ENCODE results near the gene CACNA1G.

CACNA1G gene

GRCh38 chr17:50533185-50533584, 27.3 kb upstream of the CACNA1G start:
- H3K27me3 ChIP-seq (ENCODE audit: control insufficient read depth, insufficient read depth, low read length, poor library complexity, severe bottlenecking), result peaks cover 42% of the 10 kb centered on the region

GRCh38 chr17:50533720-50534148, 26.8 kb upstream of the CACNA1G start:
- no peak overlapping the region for H3K4me3 ChIP-seq (ENCODE audit: insufficient read depth, low read depth, low read length)
- H3K9me3 ChIP-seq (ENCODE audit: control insufficient read depth, low read length), result no peaks in the 10 kb centered on the region

More at GRCh38 chr17:50533185-50533584, 27.3 kb upstream of the CACNA1G start:
- Histone ChIP-seq H3K27ac (ENCODE audit: insufficient read depth, low read depth, low read length, poor library complexity, severe bottlenecking) (no peak overlapping the region), H3K9me3 (ENCODE audit: control insufficient read depth, low read length) (no peaks in the 10 kb centered on the region), H3K4me1 (ENCODE audit: control insufficient read depth, insufficient read depth, low read length) (peaks cover 24% of the 10 kb centered on the region), H3K4me3 (ENCODE audit: insufficient read depth, low read depth, low read length) (no peak overlapping the region), H3K36me3 (ENCODE audit: control insufficient read depth, insufficient read depth, low read length) (no peaks in the 10 kb centered on the region)
- 10 to 15% methylated on average over 5 of the region's 5 CpGs for WGBS, 2 experiments

DNA sequence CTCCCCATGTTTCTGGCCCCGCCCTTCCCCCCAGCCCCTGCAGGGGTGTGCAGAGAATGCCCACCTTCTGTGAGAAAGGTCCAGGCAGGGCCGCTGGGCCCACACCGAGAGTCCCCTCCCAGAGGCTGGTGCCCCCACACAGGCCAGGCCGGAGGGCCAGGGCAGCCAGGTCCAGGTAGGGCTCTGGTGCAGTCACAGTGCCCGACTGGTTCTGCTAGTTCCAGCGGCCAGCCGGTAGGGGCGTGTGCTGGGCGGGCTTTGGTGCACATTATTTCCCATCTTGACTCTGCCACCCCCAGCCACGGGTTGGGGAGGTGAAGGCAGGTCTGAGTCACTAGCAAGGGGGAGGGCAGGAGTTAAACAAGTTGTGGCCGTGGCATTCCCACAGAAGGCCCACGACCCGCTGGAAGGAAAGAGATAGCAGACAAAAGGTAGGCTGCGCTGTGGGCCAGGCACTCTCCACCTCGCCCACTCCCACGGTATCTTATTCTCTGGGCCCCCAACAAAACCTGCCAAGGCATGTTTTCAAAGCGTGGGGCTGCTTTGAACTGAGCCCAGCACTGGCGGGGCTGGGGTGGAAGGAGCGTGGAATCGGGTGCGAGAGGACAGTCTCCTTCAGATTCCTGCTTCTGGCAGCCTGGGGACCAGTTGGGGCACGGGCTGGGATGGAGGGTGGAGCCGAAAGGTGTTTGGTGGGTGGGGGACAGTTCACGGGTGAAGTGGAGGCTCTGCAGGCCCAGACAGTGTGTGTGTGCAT, 26.1 kb upstream of the CACNA1G start:
- H3K27ac ChIP-seq (ENCODE audit: insufficient read depth, low read depth, low read length, poor library complexity, severe bottlenecking), result no peak overlapping the region
- no peaks in the 10 kb centered on the region for H3K9me3 ChIP-seq (ENCODE audit: control insufficient read depth, low read length)
- peaks cover 42% of the 10 kb centered on the region for H3K27me3 ChIP-seq (ENCODE audit: control insufficient read depth, insufficient read depth, low read length, poor library complexity, severe bottlenecking)
- H3K36me3 ChIP-seq (ENCODE audit: control insufficient read depth, insufficient read depth, low read length), result no peaks in the 10 kb centered on the region
- WGBS, 2 experiments, result 56 to 57% methylated on average over 24 of the region's 24 CpGs
- peaks cover 34% of the 10 kb centered on the region for H3K4me1 ChIP-seq (ENCODE audit: control insufficient read depth, insufficient read depth, low read length)
- H3K4me3 ChIP-seq (ENCODE audit: insufficient read depth, low read depth, low read length), result no peak overlapping the region

More at GRCh38 chr17:50533720-50534148, 26.8 kb upstream of the CACNA1G start:
- H3K36me3 ChIP-seq (ENCODE audit: control insufficient read depth, insufficient read depth, low read length), result no peaks in the 10 kb centered on the region
- H3K4me1 ChIP-seq (ENCODE audit: control insufficient read depth, insufficient read depth, low read length), result peaks cover 29% of the 10 kb centered on the region
- peaks cover 42% of the 10 kb centered on the region for H3K27me3 ChIP-seq (ENCODE audit: control insufficient read depth, insufficient read depth, low read length, poor library complexity, severe bottlenecking)
- no peak overlapping the region for H3K27ac ChIP-seq (ENCODE audit: insufficient read depth, low read depth, low read length, poor library complexity, severe bottlenecking)
- 5 to 8% methylated on average over 17 of the region's 17 CpGs for WGBS, 2 experiments

- WGBS, 2 experiments, result 93 to 95% methylated on average over 2 of the region's 2 CpGs
- Histone ChIP-seq H3K4me1 (ENCODE audit: control insufficient read depth, insufficient read depth, low read length) (peaks cover 34% of the 10 kb centered on the region), H3K27me3 (ENCODE audit: control insufficient read depth, insufficient read depth, low read length, poor library complexity, severe bottlenecking) (peaks cover 42% of the 10 kb centered on the region), H3K4me3 (ENCODE audit: insufficient read depth, low read depth, low read length) (no peak overlapping the region), H3K36me3 (ENCODE audit: control insufficient read depth, insufficient read depth, low read length) (no peaks in the 10 kb centered on the region), H3K27ac (ENCODE audit: insufficient read depth, low read depth, low read length, poor library complexity, severe bottlenecking) (no peak overlapping the region), H3K9me3 (ENCODE audit: control insufficient read depth, low read length) (no peaks in the 10 kb centered on the region)
Measured at GRCh38 chr17:50534979-50535326, 25.6 kb upstream of the CACNA1G start.

- no peak overlapping the region for H3K27ac ChIP-seq (ENCODE audit: insufficient read depth, low read depth, low read length, poor library complexity, severe bottlenecking)
- peaks cover 38% of the 10 kb centered on the region for H3K4me1 ChIP-seq (ENCODE audit: control insufficient read depth, insufficient read depth, low read length)
- no peaks in the 10 kb centered on the region for H3K9me3 ChIP-seq (ENCODE audit: control insufficient read depth, low read length)
- no peaks in the 10 kb centered on the region for H3K36me3 ChIP-seq (ENCODE audit: control insufficient read depth, insufficient read depth, low read length)
- WGBS, 2 experiments, result 88 to 93% methylated on average over 7 of the region's 7 CpGs
- H3K27me3 ChIP-seq (ENCODE audit: control insufficient read depth, insufficient read depth, low read length, poor library complexity, severe bottlenecking), result peaks cover 42% of the 10 kb centered on the region
- H3K4me3 ChIP-seq (ENCODE audit: insufficient read depth, low read depth, low read length), result no peak overlapping the region
Measured at GRCh38 chr17:50535407-50535806, 25.1 kb upstream of the CACNA1G start.

GRCh38 chr17:50536683-50537646, 23.6 kb upstream of the CACNA1G start:
- Histone ChIP-seq H3K36me3 (ENCODE audit: control insufficient read depth, insufficient read depth, low read length) (no peaks in the 10 kb centered on the region), H3K27me3 (ENCODE audit: control insufficient read depth, insufficient read depth, low read length, poor library complexity, severe bottlenecking) (peaks cover 39% of the 10 kb centered on the region), H3K9me3 (ENCODE audit: control insufficient read depth, low read length) (no peaks in the 10 kb centered on the region), H3K27ac (ENCODE audit: insufficient read depth, low read depth, low read length, poor library complexity, severe bottlenecking) (no peak overlapping the region), H3K4me1 (ENCODE audit: control insufficient read depth, insufficient read depth, low read length) (peaks cover 47% of the 10 kb centered on the region), H3K4me3 (ENCODE audit: insufficient read depth, low read depth, low read length) (no peak overlapping the region)
- WGBS, 2 experiments, result 96% methylated on average over 45 of the region's 45 CpGs

DNA sequence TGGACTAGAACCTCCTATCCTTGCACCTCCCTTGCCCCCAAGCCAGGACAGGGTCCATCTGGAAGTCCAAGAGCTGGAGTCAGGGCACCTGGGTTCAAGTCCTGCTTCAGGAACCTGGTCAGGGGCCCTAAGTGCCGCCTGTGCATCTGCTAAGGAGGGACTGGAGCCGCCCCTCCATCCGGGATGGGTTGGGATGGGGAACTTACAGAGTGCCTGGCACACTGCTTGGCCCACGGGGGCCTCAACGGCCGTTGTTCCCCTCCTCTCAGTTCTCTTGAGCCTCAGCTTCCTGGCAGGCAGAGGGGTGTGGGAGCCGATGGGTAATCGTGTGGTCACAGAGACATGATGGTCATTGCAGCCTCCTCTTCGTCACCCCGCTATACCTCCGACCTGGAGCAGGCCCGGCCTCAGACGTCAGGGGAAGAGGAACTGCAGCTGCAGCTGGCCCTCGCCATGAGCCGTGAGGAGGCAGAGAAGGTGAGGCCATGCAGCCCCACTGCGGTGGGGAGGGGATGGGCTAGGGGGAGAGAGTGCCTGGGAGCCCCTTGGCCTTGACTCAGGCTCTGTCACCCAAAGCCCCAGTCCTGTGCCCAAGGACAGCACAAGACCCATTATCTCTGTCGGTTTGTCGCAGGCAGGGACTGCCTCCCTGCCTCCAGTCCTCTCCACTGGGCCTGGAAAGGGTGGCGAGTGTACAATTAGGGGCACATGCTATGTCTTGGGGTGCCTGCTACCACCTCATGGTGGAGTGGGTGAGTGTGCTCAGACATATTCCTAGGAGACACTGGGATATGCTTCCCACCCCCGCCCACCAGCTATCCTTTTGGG, 22.6 kb upstream of the CACNA1G start:
- Histone ChIP-seq H3K4me3 (ENCODE audit: insufficient read depth, low read depth, low read length) (no peak overlapping the region), H3K27me3 (ENCODE audit: control insufficient read depth, insufficient read depth, low read length, poor library complexity, severe bottlenecking) (peaks cover 30% of the 10 kb centered on the region), H3K4me1 (ENCODE audit: control insufficient read depth, insufficient read depth, low read length) (peaks cover 44% of the 10 kb centered on the region), H3K27ac (ENCODE audit: insufficient read depth, low read depth, low read length, poor library complexity, severe bottlenecking) (no peak overlapping the region), H3K36me3 (ENCODE audit: control insufficient read depth, insufficient read depth, low read length) (no peaks in the 10 kb centered on the region), H3K9me3 (ENCODE audit: control insufficient read depth, low read length) (no peaks in the 10 kb centered on the region)
- WGBS, 2 experiments, result 92 to 93% methylated on average over 20 of the region's 20 CpGs

DNA sequence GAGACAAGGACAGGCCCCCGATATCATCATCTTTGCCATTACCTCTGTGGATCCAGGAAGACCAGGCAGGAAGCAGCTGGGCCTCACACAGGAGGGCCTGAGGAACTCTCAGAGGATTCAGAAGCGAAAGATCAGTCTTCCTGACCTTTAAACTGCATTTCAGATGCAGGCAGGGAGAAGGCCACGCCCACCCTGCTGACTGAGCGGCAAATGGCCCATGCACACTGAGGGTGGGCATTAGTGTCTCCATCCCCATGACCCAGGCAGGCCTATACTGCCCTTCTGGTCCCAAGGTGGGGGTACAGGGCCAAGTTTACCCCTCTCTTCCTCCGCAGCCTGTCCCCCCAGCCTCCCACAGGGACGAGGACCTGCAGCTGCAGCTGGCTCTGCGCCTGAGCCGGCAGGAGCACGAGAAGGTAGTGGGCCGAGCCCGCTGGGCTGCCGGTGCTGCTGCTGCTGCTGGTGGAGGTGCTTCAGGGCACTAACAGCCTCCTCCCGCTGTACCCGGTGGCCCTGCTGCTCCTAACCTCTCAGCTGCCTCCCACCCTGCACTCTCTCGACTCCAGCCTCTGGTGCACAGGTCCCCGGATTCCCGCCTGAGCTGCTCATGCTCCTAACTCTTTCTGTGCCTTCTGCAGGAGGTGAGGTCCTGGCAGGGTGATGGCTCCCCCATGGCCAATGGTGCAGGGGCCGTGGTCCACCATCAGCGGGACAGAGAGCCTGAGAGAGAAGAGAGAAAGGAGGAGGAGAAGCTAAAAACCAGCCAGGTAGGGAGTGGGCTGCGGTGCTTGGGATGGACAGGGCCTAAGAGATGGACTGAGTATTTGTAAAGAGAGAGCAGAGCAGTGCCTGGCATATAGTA, 21.7 kb upstream of the CACNA1G start:
- H3K27me3 ChIP-seq (ENCODE audit: control insufficient read depth, insufficient read depth, low read length, poor library complexity, severe bottlenecking), result peaks cover 21% of the 10 kb centered on the region
- no peak overlapping the region for H3K27ac ChIP-seq (ENCODE audit: insufficient read depth, low read depth, low read length, poor library complexity, severe bottlenecking)
- H3K9me3 ChIP-seq (ENCODE audit: control insufficient read depth, low read length), result no peaks in the 10 kb centered on the region
- no peaks in the 10 kb centered on the region for H3K36me3 ChIP-seq (ENCODE audit: control insufficient read depth, insufficient read depth, low read length)
- WGBS, 2 experiments, result 80% methylated on average over 20 of the region's 20 CpGs
- H3K4me3 ChIP-seq (ENCODE audit: insufficient read depth, low read depth, low read length), result no peak overlapping the region
- peaks cover 43% of the 10 kb centered on the region for H3K4me1 ChIP-seq (ENCODE audit: control insufficient read depth, insufficient read depth, low read length)

All from ectodermal cell (in vitro differentiated cells).